BLaER1 treated with 17β-estradiol and CSF1 and Interleukin-3, amounts not matched to agents 10 nM and 100 nM (cell line): ENCODE results near the gene SCYL1.
A peak's percentile ranks its signal among the peaks of the same experiment; 100 is the strongest.
"Not testable (repeated sequence)": the region's sequence is repeated elsewhere in the genome, so short reads cannot be mapped to it uniquely, and the experiment has no call there.

Experiments used
- H3K27ac ChIP-seq, 11 experiments: shearing (Covaris generic); formaldehyde crosslinking; 2 replicates each; pipeline ENCODE4 v1.8.1; 2022
- H3K27me3 ChIP-seq, 11 experiments: shearing (Covaris generic); formaldehyde crosslinking; 2 replicates each; pipeline ENCODE4 v1.8.1; 2022
- H3K36me3 ChIP-seq, 11 experiments: shearing (Covaris generic); formaldehyde crosslinking; 2 replicates each; pipeline ENCODE4 v1.8.1; 2022
- H3K4me1 ChIP-seq, 10 experiments: shearing (Covaris generic); formaldehyde crosslinking; 2 replicates each; pipeline ENCODE4 v1.8.1; 2022
- H3K4me2 ChIP-seq, 11 experiments: shearing (Covaris generic); formaldehyde crosslinking; 2 replicates each; pipeline ENCODE4 v1.8.1; 2022
- H3K4me3 ChIP-seq, 10 experiments: shearing (Covaris generic); formaldehyde crosslinking; 2 replicates each; pipeline ENCODE4 v1.8.1; 2022
- H3K9ac ChIP-seq, 11 experiments: shearing (Covaris generic); formaldehyde crosslinking; 2 replicates each; pipeline ENCODE4 v1.8.1; 2022
- H3K9me3 ChIP-seq, 11 experiments: shearing (Covaris generic); formaldehyde crosslinking; replicated peaks in 1 of 11; 2 replicates each; pipeline ENCODE4 v1.8.1; 2022
- H4K20me1 ChIP-seq, 11 experiments: shearing (Covaris generic); formaldehyde crosslinking; 2 replicates each; pipeline ENCODE4 v1.8.1; 2022
- Cebpa-rat ChIP-seq, 11 experiments: shearing (Covaris generic); IDR thresholded peaks; 2 replicates each; pipeline ENCODE4 v1.8.1; 2022

SCYL1 gene

GRCh38 chr11:65516135-65516968 is 8.5 kb upstream of the SCYL1 start:
- H3K27me3 ChIP-seq: no peaks in the 10 kb centered on the region
- no peaks in the 10 kb centered on the region for H4K20me1 ChIP-seq
- no peak for TF ChIP-seq Cebpa-rat (IDR thresholded peaks at IDR 0.05)
- peak overlapping the region in 3 of 11 experiments; percentile 15 to 40 (median 39); a peak in 5 of 22 replicates for H3K27ac ChIP-seq
- no peaks in the 10 kb centered on the region for H3K9me3 ChIP-seq
- H3K4me3 ChIP-seq: no peak overlapping the region
- H3K9ac ChIP-seq: no peak overlapping the region
- H3K36me3 ChIP-seq: no peaks in the 10 kb centered on the region
- H3K4me1 ChIP-seq: peaks cover 0 to 35% (median 25%) of the 10 kb centered on the region in 10 experiments; a peak in 16 of 20 replicates
- H3K4me2 ChIP-seq: no peak overlapping the region

- H3K4me3 ChIP-seq, H4K20me1 ChIP-seq, H3K27ac ChIP-seq, H3K4me2 ChIP-seq, H3K9me3 ChIP-seq, H3K9ac ChIP-seq, H3K27me3 ChIP-seq, H3K36me3 ChIP-seq: not testable (repeated sequence)
- peaks cover 25 to 46% (median 38%) of the 10 kb centered on the region in 10 experiments for H3K4me1 ChIP-seq
These were observed 5.8 kb upstream of the SCYL1 start for GRCh38 chr11:65518941-65519549.

GRCh38 chr11:65521777-65522521 is 2.9 kb upstream of the SCYL1 start:
- Histone ChIP-seq H3K4me2 (peak overlapping the region; percentile 80 to 100 (median 94)), H3K27ac (peak overlapping the region in 3 of 11 experiments; percentile 13 to 72 (median 18); a peak in 3 of 22 replicates), H3K4me1 (peaks cover 45 to 60% (median 50%) of the 10 kb centered on the region in 10 experiments), H3K36me3 (peaks cover 5 to 11% (median 9%) of the 10 kb centered on the region in 11 experiments; a peak in 21 of 22 replicates), H4K20me1 (peaks cover 10 to 19% (median 16%) of the 10 kb centered on the region in 11 experiments; a peak in 16 of 22 replicates), H3K9ac (peak overlapping the region in 1 of 11 experiments; percentile 68; a peak in 1 of 22 replicates)
- not testable (repeated sequence) for H3K9me3 ChIP-seq, H3K4me3 ChIP-seq, H3K27me3 ChIP-seq

- H3K4me3 ChIP-seq: peak overlapping the region; percentile 17 to 58 (median 38); a peak in 17 of 20 replicates
- H3K4me2 ChIP-seq: peak overlapping the region; percentile 80 to 100 (median 94)
- H3K36me3 ChIP-seq: peaks cover 15 to 21% (median 19%) of the 10 kb centered on the region in 11 experiments
- peaks cover 10 to 26% (median 18%) of the 10 kb centered on the region in 11 experiments; a peak in 16 of 22 replicates for H4K20me1 ChIP-seq
- H3K4me1 ChIP-seq: peaks cover 46 to 61% (median 52%) of the 10 kb centered on the region in 10 experiments
- not testable (repeated sequence) for H3K27me3 ChIP-seq, H3K9me3 ChIP-seq
- peak overlapping the region; percentile 5 to 79 (median 66); a peak in 19 of 22 replicates for H3K27ac ChIP-seq
- H3K9ac ChIP-seq: peak overlapping the region; percentile 45 to 73 (median 61); a peak in 21 of 22 replicates
These were observed 1.9 kb upstream of the SCYL1 start for GRCh38 chr11:65522718-65523630.

- Histone ChIP-seq H3K4me3 (peak overlapping the region; percentile 17 to 58 (median 38); a peak in 17 of 20 replicates), H3K36me3 (peaks cover 20 to 27% (median 26%) of the 10 kb centered on the region in 11 experiments), H3K9ac (peak overlapping the region; percentile 45 to 73 (median 61); a peak in 19 of 22 replicates), H3K4me2 (peak overlapping the region; percentile 80 to 100 (median 94)), H3K4me1 (peaks cover 46 to 61% (median 52%) of the 10 kb centered on the region in 10 experiments), H4K20me1 (peaks cover 10 to 32% (median 18%) of the 10 kb centered on the region in 11 experiments; a peak in 16 of 22 replicates), H3K27ac (peak overlapping the region; percentile 5 to 79 (median 66); a peak in 19 of 22 replicates)
- H3K27me3 ChIP-seq, H3K9me3 ChIP-seq: not testable (repeated sequence)
These were observed 1.3 kb upstream of the SCYL1 start for GRCh38 chr11:65523631-65523968.

GRCh38 chr11:65524014-65524740 is 706 bp upstream of the SCYL1 start:
- Histone ChIP-seq H3K4me1 (peaks cover 46 to 67% (median 54%) of the 10 kb centered on the region in 10 experiments), H3K4me2 (peak overlapping the region; percentile 80 to 100 (median 94)), H3K27me3 (no peaks in the 10 kb centered on the region), H4K20me1 (peaks cover 10 to 38% (median 22%) of the 10 kb centered on the region in 11 experiments; a peak in 16 of 22 replicates), H3K36me3 (peaks cover 21 to 33% (median 31%) of the 10 kb centered on the region in 11 experiments), H3K9me3 (no peaks in the 10 kb centered on the region), H3K4me3 (peak overlapping the region; percentile 34 to 58 (median 46); a peak in 17 of 20 replicates), H3K27ac (peak overlapping the region in 9 of 11 experiments; percentile 50 to 79 (median 68); a peak in 19 of 22 replicates), H3K9ac (peak overlapping the region; percentile 47 to 73 (median 62); a peak in 20 of 22 replicates)
- TF ChIP-seq Cebpa-rat (IDR thresholded peaks at IDR 0.05): no peak

GRCh38 chr11:65525546-65526480 is 930 bp downstream of the SCYL1 start:
- Histone ChIP-seq H3K27ac (peak overlapping the region; percentile 86 to 94 (median 91)), H3K4me2 (peak overlapping the region; percentile 92 to 100 (median 98)), H3K9ac (peak overlapping the region; percentile 93 to 99 (median 97)), H3K4me3 (peak overlapping the region; percentile 89 to 98 (median 96)), H3K36me3 (peaks cover 37 to 49% (median 47%) of the 10 kb centered on the region in 11 experiments), H4K20me1 (peaks cover 10 to 54% (median 32%) of the 10 kb centered on the region in 11 experiments; a peak in 18 of 22 replicates), H3K27me3 (no peaks in the 10 kb centered on the region), H3K4me1 (peaks cover 46 to 71% (median 62%) of the 10 kb centered on the region in 10 experiments), H3K9me3 (no peaks in the 10 kb centered on the region)
- no peak for TF ChIP-seq Cebpa-rat (IDR thresholded peaks at IDR 0.05)
